IMR-90 (cell line): ENCODE data around the gene AMBP. TPM values are rescaled to one million over a fixed set of nuclear protein-coding genes. Genes with fewer than 3 reads are reported as not detected.

Experiments used
- ATAC-seq: fragments of 200-7000 bp; cut with Tn5 transposase; 2 replicates; pipeline ENCODE4 v1.9.1; 2020; ENCODE audit warnings: low read depth, mild to moderate bottlenecking, moderate library complexity
- BruUV-seq: library from RNA; stranded (reverse); fragments of 400-500 nt; replicated peaks from 2 replicates; lab custom pipeline; 2021; lab: Mats Ljungman, UMichigan
- CTCF ChIA-PET: fragments of 300-600 bp; formaldehyde crosslinking; extraction: SDS; loops from one replicate; lab custom pipeline; 2021; ENCODE audit warnings: antibody characterized with exemption; lab: Yijun Ruan, JAX
- POLR2A ChIA-PET: fragments of 300-600 bp; sonication (Branson Sonifier 250); formaldehyde crosslinking; loops from one replicate; lab custom pipeline; 2022; ENCODE audit warnings: antibody characterized with exemption; ENCODE audit not compliant: unreplicated experiment; lab: Charles Lee
- DNase-seq: peaks from one replicate; pipeline ENCODE4 v3.0.0; 2013
- H2AFZ ChIP-seq: replicated peaks from 2 replicates; pipeline ENCODE3; 2013; ENCODE audit warnings: low read length, mild to moderate bottlenecking; ENCODE audit not compliant: poor library complexity
- H2AK5ac ChIP-seq: 2 replicates; pipeline ENCODE4 v1.6.1; 2013; ENCODE audit warnings: low read depth, low read length, inconsistent platforms
- H2AK9ac ChIP-seq: replicated peaks from 2 replicates; pipeline ENCODE3; 2013; ENCODE audit warnings: mild to moderate bottlenecking, low read depth, low read length, moderate library complexity; ENCODE audit not compliant: poor library complexity
- H2BK120ac ChIP-seq: 2 replicates; pipeline ENCODE4 v1.6.1; 2013; ENCODE audit warnings: low read depth, low read length, inconsistent platforms
- H2BK15ac ChIP-seq: 3 replicates; pipeline ENCODE4 v1.6.1; 2013; ENCODE audit warnings: low read depth, low read length, inconsistent platforms
- H2BK20ac ChIP-seq: 2 replicates; pipeline ENCODE4 v1.6.1; 2013; ENCODE audit warnings: low read depth, mild to moderate bottlenecking, inconsistent platforms, low read length, moderate library complexity
- H2BK5ac ChIP-seq: 2 replicates; pipeline ENCODE4 v1.6.1; 2013; ENCODE audit warnings: mild to moderate bottlenecking, low read depth, low read length, inconsistent platforms; ENCODE audit not compliant: poor library complexity, severe bottlenecking
- H3K14ac ChIP-seq: replicated peaks from 2 replicates; pipeline ENCODE4 v1.6.1; 2013; ENCODE audit warnings: low read depth, low read length, inconsistent platforms
- H3K18ac ChIP-seq: 2 replicates; pipeline ENCODE4 v1.6.1; 2013; ENCODE audit warnings: low read depth, low read length, control low read depth
- H3K23ac ChIP-seq: 2 replicates; pipeline ENCODE4 v1.6.1; 2013; ENCODE audit warnings: low read depth, low read length, inconsistent platforms
- H3K27ac ChIP-seq: 2 replicates; pipeline ENCODE4 v1.5.1; 2013; ENCODE audit warnings: mild to moderate bottlenecking, control low read depth, low read length; ENCODE audit not compliant: insufficient read depth
- H3K27me3 ChIP-seq: 2 replicates; pipeline ENCODE4 v1.6.1; 2013; ENCODE audit warnings: low read length; ENCODE audit not compliant: control insufficient read depth, insufficient read depth
- H3K36me3 ChIP-seq: 2 replicates; pipeline ENCODE4 v1.6.1; 2013; ENCODE audit warnings: low read length, mixed read lengths; ENCODE audit not compliant: control insufficient read depth, insufficient read depth
- H3K4ac ChIP-seq: 2 replicates; pipeline ENCODE4 v1.6.1; 2013; ENCODE audit warnings: low read depth, low read length, inconsistent platforms
- H3K4me1 ChIP-seq: 2 replicates; pipeline ENCODE4 v1.6.1; 2013; ENCODE audit warnings: low read length, mixed read lengths; ENCODE audit not compliant: control insufficient read depth, insufficient read depth
- H3K4me2 ChIP-seq: 2 replicates; pipeline ENCODE4 v1.6.1; 2013; ENCODE audit warnings: low read depth, mild to moderate bottlenecking, control low read depth, low read length, moderate library complexity
- H3K4me3 ChIP-seq: 2 replicates; pipeline ENCODE4 v1.5.1; 2013; ENCODE audit warnings: low read depth, mild to moderate bottlenecking, control low read depth, low read length, moderate library complexity; ENCODE audit not compliant: insufficient read depth
- H3K56ac ChIP-seq: 2 replicates; pipeline ENCODE4 v1.6.1; 2013; ENCODE audit warnings: low read length, inconsistent platforms; ENCODE audit not compliant: insufficient read depth; ENCODE audit errors: extremely low read depth
- H3K79me1 ChIP-seq, 2 experiments: 2 replicates each; pipeline ENCODE4 v1.6.1; 2013; ENCODE audit warnings: low read length in 2 of 2, inconsistent platforms in 1 of 2, low read depth in 1 of 2
- H3K9ac ChIP-seq: 2 replicates; pipeline ENCODE4 v1.6.1; 2013; ENCODE audit warnings: low read depth, low read length, control low read depth
- H3K9me1 ChIP-seq: 2 replicates; pipeline ENCODE4 v1.6.1; 2013; ENCODE audit warnings: low read length, inconsistent platforms; ENCODE audit not compliant: insufficient read depth
- H3K9me3 ChIP-seq: 2 replicates; pipeline ENCODE4 v1.6.1; 2013; ENCODE audit warnings: low read length; ENCODE audit not compliant: control insufficient read depth, insufficient read depth
- H4K20me1 ChIP-seq: 2 replicates; pipeline ENCODE4 v1.6.1; 2013; ENCODE audit warnings: low read length, inconsistent platforms; ENCODE audit not compliant: insufficient read depth
- H4K5ac ChIP-seq: 2 replicates; pipeline ENCODE4 v1.6.1; 2013; ENCODE audit warnings: mild to moderate bottlenecking, low read depth, low read length, control low read depth
- H4K8ac ChIP-seq, 2 experiments: 2 replicates each; pipeline ENCODE4 v1.6.1; 2013; ENCODE audit warnings: low read depth in 2 of 2, low read length in 2 of 2, control low read depth in 1 of 2, inconsistent platforms in 1 of 2
- H4K91ac ChIP-seq: 2 replicates; pipeline ENCODE4 v1.6.1; 2013; ENCODE audit warnings: low read depth, low read length, inconsistent platforms; ENCODE audit not compliant: insufficient read depth
- BHLHE40 ChIP-seq: fragments of 150-350 bp; IDR thresholded peaks from 2 replicates; pipeline ENCODE4 v1.6.1; 2016; ENCODE audit warnings: mild to moderate bottlenecking, low read depth, low read length
- CEBPB ChIP-seq: IDR thresholded peaks from 2 replicates; pipeline ENCODE4 v1.6.1; 2012; ENCODE audit warnings: low read depth, low read length, improper control_type of control experiment
- CHD1 ChIP-seq: IDR thresholded peaks from 2 replicates; pipeline ENCODE4 v1.6.1; 2012; ENCODE audit warnings: low read depth, low read length, improper control_type of control experiment
- FOS ChIP-seq: fragments of 150-350 bp; IDR thresholded peaks from 2 replicates; pipeline ENCODE4 v1.6.1; 2016; ENCODE audit warnings: low read depth, low read length
- MAFK ChIP-seq: IDR thresholded peaks from 2 replicates; pipeline ENCODE4 v1.6.1; 2012; ENCODE audit warnings: low read depth, low read length, improper control_type of control experiment
- MAZ ChIP-seq: IDR thresholded peaks from 2 replicates; pipeline ENCODE4 v1.6.1; 2012; ENCODE audit warnings: low read depth, mild to moderate bottlenecking, low read length, improper control_type of control experiment, moderate library complexity, borderline replicate concordance
- MXI1 ChIP-seq: IDR thresholded peaks from 2 replicates; pipeline ENCODE4 v1.6.1; 2012; ENCODE audit warnings: low read depth, mild to moderate bottlenecking, low read length, moderate library complexity, borderline replicate concordance
- NFE2L2 ChIP-seq: fragments of 150-350 bp; IDR thresholded peaks from 2 replicates; pipeline ENCODE4 v1.6.1; 2016; ENCODE audit warnings: low read depth, mild to moderate bottlenecking, low read length
- POLR2A ChIP-seq: IDR thresholded peaks from 2 replicates; pipeline ENCODE4 v1.6.1; 2012; ENCODE audit warnings: mild to moderate bottlenecking, low read depth, low read length
- RAD21 ChIP-seq: IDR thresholded peaks from 2 replicates; pipeline ENCODE4 v1.6.1; 2012; ENCODE audit warnings: low read length, improper control_type of control experiment
- RCOR1 ChIP-seq: IDR thresholded peaks from 2 replicates; pipeline ENCODE4 v1.6.1; 2012; ENCODE audit warnings: mild to moderate bottlenecking, low read length, improper control_type of control experiment; ENCODE audit not compliant: insufficient replicate concordance
- RFX5 ChIP-seq: IDR thresholded peaks from 2 replicates; pipeline ENCODE4 v1.8.0; 2012; ENCODE audit warnings: low read depth, mild to moderate bottlenecking, low read length, moderate library complexity
- SMC3 ChIP-seq: fragments of 150-350 bp; IDR thresholded peaks from 2 replicates; pipeline ENCODE4 v1.6.1; 2016; ENCODE audit warnings: low read depth, mild to moderate bottlenecking, antibody characterized with exemption, low read length, moderate library complexity
- WGBS, 2 experiments: methylation state at CpG; one replicate each; pipeline versions ENCODE4 v1.1.5 to v1.1.7; 2013; ENCODE audit warnings: missing lambda C conversion rate in 2 of 2; ENCODE audit not compliant: insufficient read length in 1 of 2; ENCODE audit errors: extremely low coverage in 2 of 2; 5-methylcytosine and 5-hydroxymethylcytosine counted together
- dilution Hi-C: fragments of 300-500 bp; cut with HindIII; formaldehyde crosslinking; loops from one replicate; pipeline ENCODE4 v1.14.3; 2018; ENCODE audit warnings: low sequenced_read_pairs; ENCODE audit not compliant: unreplicated experiment
- in situ Hi-C: fragments of 300-500 bp; cut with MboI; formaldehyde crosslinking; loops from 3 replicates; pipeline ENCODE4 v1.14.3; 2019; ENCODE audit warnings: low sequenced_read_pairs, inconsistent platforms, mixed read lengths
- intact Hi-C: fragments of 100-400 bp; cut with micrococcal nuclease; formaldehyde crosslinking; loops from 2 replicates; pipeline ENCODE4 v1.10.0; 2022
- polyA plus RNA-seq, 3 experiments: library from polyadenylated mRNA; depleted of rRNA; stranded (reverse); fragments of >200 nt; gene quantifications; 2 replicates each; pipeline ENCODE4 v1.2.3, GENCODE V29; 2012; ENCODE audit warnings: low replicate concordance in 1 of 3
- total RNA-seq: library from RNA; depleted of rRNA; stranded (reverse); fragments of >200 nt; gene quantifications from 2 replicates; pipeline ENCODE4 v1.2.3, GENCODE V29; 2012
- TF ChIP-seq, protein P1 (sequence below): conservative IDR thresholded peaks from 2 replicates; pipeline ENCODE4 v1.5.1; 2012; ENCODE audit warnings: mild to moderate bottlenecking, low read depth, low read length, improper control_type of control experiment
- TF ChIP-seq, protein P2 (sequence below): fragments of 150-350 bp; IDR thresholded peaks from 2 replicates; pipeline ENCODE4 v1.6.1; 2017; ENCODE audit warnings: mild to moderate bottlenecking, antibody characterized with exemption, low read length, low read depth
- TF ChIP-seq, protein P3 (sequence below): fragments of 150-350 bp; IDR thresholded peaks from 2 replicates; pipeline ENCODE4 v1.6.1; 2016; ENCODE audit warnings: low read depth, mild to moderate bottlenecking, low read length, moderate library complexity, borderline replicate concordance

Gene AMBP
- total and polyA plus RNA-seq, 2 of the 4 experiments (the other 2 are of a cell fraction): not detected

DNA sequence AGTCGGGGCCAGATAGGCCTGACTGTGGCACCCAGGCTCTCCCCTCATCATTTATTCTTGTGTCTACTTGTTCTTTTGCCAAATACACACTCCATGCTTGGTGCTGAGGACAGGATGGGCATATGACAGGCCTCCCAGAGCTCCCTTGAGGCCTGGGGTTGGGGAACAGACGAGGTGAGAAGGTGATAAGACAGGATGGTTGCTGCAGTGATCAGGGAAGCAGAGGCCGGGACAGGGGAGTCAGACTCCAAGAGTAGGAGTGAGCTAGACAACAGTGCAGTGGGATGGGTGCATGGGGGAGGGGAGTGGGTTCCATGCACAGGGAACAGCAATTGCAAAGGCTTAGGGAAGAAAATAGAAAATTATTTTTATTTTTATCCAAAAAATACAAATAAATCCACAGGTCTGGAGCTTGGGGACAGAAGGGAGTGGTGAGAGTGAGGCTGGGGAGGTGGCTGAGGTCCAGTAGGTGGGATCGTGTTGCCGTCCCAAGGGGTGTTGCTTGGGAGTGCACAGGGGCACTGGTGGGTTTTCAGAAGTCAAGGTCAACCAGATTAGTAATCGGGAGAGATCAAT, 3.4 kb upstream of the AMBP start:
- H4K91ac ChIP-seq: no peak overlapping the region
- ChIA-PET CTCF (no interaction called here), POLR2A (no interaction called here)
- no peak overlapping the region for H3K4me2 ChIP-seq
- DNase-seq: no peak
- no peak overlapping the region for H3K9ac ChIP-seq
- no TSS peak for BruUV-seq
- TF ChIP-seq, protein P1, sequence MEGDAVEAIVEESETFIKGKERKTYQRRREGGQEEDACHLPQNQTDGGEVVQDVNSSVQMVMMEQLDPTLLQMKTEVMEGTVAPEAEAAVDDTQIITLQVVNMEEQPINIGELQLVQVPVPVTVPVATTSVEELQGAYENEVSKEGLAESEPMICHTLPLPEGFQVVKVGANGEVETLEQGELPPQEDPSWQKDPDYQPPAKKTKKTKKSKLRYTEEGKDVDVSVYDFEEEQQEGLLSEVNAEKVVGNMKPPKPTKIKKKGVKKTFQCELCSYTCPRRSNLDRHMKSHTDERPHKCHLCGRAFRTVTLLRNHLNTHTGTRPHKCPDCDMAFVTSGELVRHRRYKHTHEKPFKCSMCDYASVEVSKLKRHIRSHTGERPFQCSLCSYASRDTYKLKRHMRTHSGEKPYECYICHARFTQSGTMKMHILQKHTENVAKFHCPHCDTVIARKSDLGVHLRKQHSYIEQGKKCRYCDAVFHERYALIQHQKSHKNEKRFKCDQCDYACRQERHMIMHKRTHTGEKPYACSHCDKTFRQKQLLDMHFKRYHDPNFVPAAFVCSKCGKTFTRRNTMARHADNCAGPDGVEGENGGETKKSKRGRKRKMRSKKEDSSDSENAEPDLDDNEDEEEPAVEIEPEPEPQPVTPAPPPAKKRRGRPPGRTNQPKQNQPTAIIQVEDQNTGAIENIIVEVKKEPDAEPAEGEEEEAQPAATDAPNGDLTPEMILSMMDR: no peak
- TF ChIP-seq RCOR1 (no peak), SMC3 (no peak), MAFK (no peak), CHD1 (no peak), NFE2L2 (no peak), MXI1 (no peak), RAD21 (no peak), CEBPB (no peak), FOS (no peak), MAZ (no peak), POLR2A (no peak), RFX5 (no peak), BHLHE40 (no peak)
- TF ChIP-seq, protein P2, sequence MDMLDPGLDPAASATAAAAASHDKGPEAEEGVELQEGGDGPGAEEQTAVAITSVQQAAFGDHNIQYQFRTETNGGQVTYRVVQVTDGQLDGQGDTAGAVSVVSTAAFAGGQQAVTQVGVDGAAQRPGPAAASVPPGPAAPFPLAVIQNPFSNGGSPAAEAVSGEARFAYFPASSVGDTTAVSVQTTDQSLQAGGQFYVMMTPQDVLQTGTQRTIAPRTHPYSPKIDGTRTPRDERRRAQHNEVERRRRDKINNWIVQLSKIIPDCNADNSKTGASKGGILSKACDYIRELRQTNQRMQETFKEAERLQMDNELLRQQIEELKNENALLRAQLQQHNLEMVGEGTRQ: no peak
- TF ChIP-seq, protein P3, sequence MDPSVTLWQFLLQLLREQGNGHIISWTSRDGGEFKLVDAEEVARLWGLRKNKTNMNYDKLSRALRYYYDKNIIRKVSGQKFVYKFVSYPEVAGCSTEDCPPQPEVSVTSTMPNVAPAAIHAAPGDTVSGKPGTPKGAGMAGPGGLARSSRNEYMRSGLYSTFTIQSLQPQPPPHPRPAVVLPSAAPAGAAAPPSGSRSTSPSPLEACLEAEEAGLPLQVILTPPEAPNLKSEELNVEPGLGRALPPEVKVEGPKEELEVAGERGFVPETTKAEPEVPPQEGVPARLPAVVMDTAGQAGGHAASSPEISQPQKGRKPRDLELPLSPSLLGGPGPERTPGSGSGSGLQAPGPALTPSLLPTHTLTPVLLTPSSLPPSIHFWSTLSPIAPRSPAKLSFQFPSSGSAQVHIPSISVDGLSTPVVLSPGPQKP: no peak
- H3K36me3 ChIP-seq: no peaks in the 10 kb centered on the region
- H3K14ac ChIP-seq: no peak overlapping the region
- no peak overlapping the region for H3K56ac ChIP-seq
- no peak overlapping the region for H3K4ac ChIP-seq
- no peak overlapping the region for H3K23ac ChIP-seq
- H2BK20ac ChIP-seq: no peak overlapping the region
- no peak overlapping the region for H3K27ac ChIP-seq
- H2BK15ac ChIP-seq: no peak overlapping the region
- no peaks in the 10 kb centered on the region for H3K9me1 ChIP-seq
- H4K20me1 ChIP-seq: no peaks in the 10 kb centered on the region; the same call in 1 of the 2 replicates
- H2BK5ac ChIP-seq: no peak overlapping the region
- H3K9me3 ChIP-seq: peaks cover 1% of the 10 kb centered on the region; the same call in 1 of the 2 replicates
- H2AFZ ChIP-seq: no peak overlapping the region
- H3K27me3 ChIP-seq: peaks cover 41% of the 10 kb centered on the region
- dilution Hi-C loops (no loop called here), in situ Hi-C loops (no loop called here), intact Hi-C loops (loop anchor here (1.0 to 2.0 kb wide), 3 partner anchors 210 to 345 kb away; no protein-coding TSS in a partner anchor)
- H3K18ac ChIP-seq: no peak overlapping the region
- H4K8ac ChIP-seq: no peak overlapping the region
- no peak overlapping the region for H2AK5ac ChIP-seq
- H2BK120ac ChIP-seq: no peak overlapping the region
- no peaks in the 10 kb centered on the region for H3K79me1 ChIP-seq
- ATAC-seq: no peak
- H3K4me1 ChIP-seq: no peaks in the 10 kb centered on the region; the same call in 1 of the 2 replicates
- H3K4me3 ChIP-seq: no peak overlapping the region
- H4K5ac ChIP-seq: no peak overlapping the region
- 17% methylated on average over 2 of the region's 6 CpGs; no CpG with 5 or more reads in 1 of the 2 experiments for WGBS, 2 experiments
- no peak overlapping the region for H2AK9ac ChIP-seq
